Trophoblast cell (in vitro differentiated cells and primary cell): ENCODE data around the gene TP73.

Experiments
- DNase-seq, 2 donors: peaks; one replicate each; pipeline ENCODE4 v3.0.0-alpha.2; 2016
- H2AFZ ChIP-seq: 2 replicates; pipeline ENCODE4 v1.6.1; 2013; ENCODE audit warnings: low read length, moderate library complexity, mild to moderate bottlenecking; ENCODE audit not compliant: insufficient read depth, poor library complexity
- H2AK5ac ChIP-seq: 2 replicates; pipeline ENCODE4 v1.6.1; 2013; ENCODE audit warnings: mild to moderate bottlenecking, low read length
- H2BK120ac ChIP-seq: 2 replicates; pipeline ENCODE4 v1.6.1; 2013; ENCODE audit warnings: low read length, mild to moderate bottlenecking, moderate library complexity; ENCODE audit not compliant: insufficient read depth, poor library complexity
- H2BK12ac ChIP-seq: 2 replicates; pipeline ENCODE4 v1.6.1; 2013; ENCODE audit warnings: mild to moderate bottlenecking, low read length, moderate library complexity
- H2BK5ac ChIP-seq: 2 replicates; pipeline ENCODE4 v1.6.1; 2013; ENCODE audit warnings: low read length, low read depth, moderate library complexity, mild to moderate bottlenecking; ENCODE audit not compliant: poor library complexity
- H3K14ac ChIP-seq: 2 replicates; pipeline ENCODE4 v1.6.1; 2013; ENCODE audit warnings: mild to moderate bottlenecking, low read length
- H3K18ac ChIP-seq: 2 replicates; pipeline ENCODE4 v1.6.1; 2013; ENCODE audit warnings: mild to moderate bottlenecking, low read length
- H3K23ac ChIP-seq: 2 replicates; pipeline ENCODE4 v1.6.1; 2013; ENCODE audit warnings: low read length
- H3K27ac ChIP-seq: 2 replicates; pipeline ENCODE4 v1.5.1; 2013; ENCODE audit warnings: low read depth, mild to moderate bottlenecking, inconsistent platforms, low read length, moderate library complexity
- H3K27me3 ChIP-seq: 2 replicates; pipeline ENCODE4 v1.6.1; 2013; ENCODE audit warnings: inconsistent platforms, mild to moderate bottlenecking, low read length, moderate library complexity; ENCODE audit not compliant: insufficient read depth
- H3K36me3 ChIP-seq, 2 experiments: 1 replicate in 1 of 2; 2 replicates in 1 of 2; pipeline ENCODE4 v1.6.1; 2013; ENCODE audit warnings: low read length in 2 of 2, mild to moderate bottlenecking in 2 of 2, moderate library complexity in 1 of 2; ENCODE audit not compliant: insufficient read depth in 2 of 2, control insufficient read depth in 1 of 2
- H3K4ac ChIP-seq: 2 replicates; pipeline ENCODE4 v1.6.1; 2013; ENCODE audit warnings: low read depth, mild to moderate bottlenecking, low read length, moderate library complexity
- H3K4me1 ChIP-seq, 2 experiments: 1 replicate in 1 of 2; 2 replicates in 1 of 2; pipeline ENCODE4 v1.6.1; 2013; ENCODE audit warnings: low read length in 2 of 2, mild to moderate bottlenecking in 2 of 2, moderate library complexity in 1 of 2; ENCODE audit not compliant: insufficient read depth in 2 of 2, control insufficient read depth in 1 of 2
- H3K4me2 ChIP-seq: 2 replicates; pipeline ENCODE4 v1.6.1; 2013; ENCODE audit warnings: inconsistent platforms, mild to moderate bottlenecking, low read length, moderate library complexity
- H3K4me3 ChIP-seq: 2 replicates; pipeline ENCODE4 v1.5.1; 2013; ENCODE audit warnings: mild to moderate bottlenecking, low read depth, low read length, inconsistent platforms
- H3K79me1 ChIP-seq: one replicate; pipeline ENCODE4 v1.6.1; 2013; ENCODE audit warnings: low read length
- H3K79me2 ChIP-seq: 2 replicates; pipeline ENCODE4 v1.6.1; 2013; ENCODE audit warnings: low read length, mild to moderate bottlenecking; ENCODE audit not compliant: control insufficient read depth, insufficient read depth, poor library complexity
- H3K9ac ChIP-seq: 2 replicates; pipeline ENCODE4 v1.6.1; 2013; ENCODE audit warnings: mild to moderate bottlenecking, low read length
- H3K9me3 ChIP-seq: 2 replicates; pipeline ENCODE4 v1.6.1; 2013; ENCODE audit warnings: low read depth, mild to moderate bottlenecking, control low read depth, inconsistent platforms, low read length; ENCODE audit not compliant: insufficient read depth
- H4K12ac ChIP-seq: 2 replicates; pipeline ENCODE4 v1.6.1; 2013; ENCODE audit warnings: low read depth, mild to moderate bottlenecking, low read length, moderate library complexity
- H4K8ac ChIP-seq: 2 replicates; pipeline ENCODE4 v1.6.1; 2013; ENCODE audit warnings: low read depth, mild to moderate bottlenecking, low read length, moderate library complexity
- H4K91ac ChIP-seq: one replicate; pipeline ENCODE4 v1.6.1; 2013; ENCODE audit warnings: low read depth, mild to moderate bottlenecking, low read length, moderate library complexity
- WGBS: extraction: QIAGEN DNeasy Blood & Tissue Kit; methylation state at CpG from one replicate; pipeline ENCODE4 v1.1.7; 2013; ENCODE audit warnings: missing lambda C conversion rate; ENCODE audit not compliant: insufficient read length, insufficient coverage; ENCODE audit errors: extremely low coverage; 5-methylcytosine and 5-hydroxymethylcytosine counted together

TP73 gene

DNA sequence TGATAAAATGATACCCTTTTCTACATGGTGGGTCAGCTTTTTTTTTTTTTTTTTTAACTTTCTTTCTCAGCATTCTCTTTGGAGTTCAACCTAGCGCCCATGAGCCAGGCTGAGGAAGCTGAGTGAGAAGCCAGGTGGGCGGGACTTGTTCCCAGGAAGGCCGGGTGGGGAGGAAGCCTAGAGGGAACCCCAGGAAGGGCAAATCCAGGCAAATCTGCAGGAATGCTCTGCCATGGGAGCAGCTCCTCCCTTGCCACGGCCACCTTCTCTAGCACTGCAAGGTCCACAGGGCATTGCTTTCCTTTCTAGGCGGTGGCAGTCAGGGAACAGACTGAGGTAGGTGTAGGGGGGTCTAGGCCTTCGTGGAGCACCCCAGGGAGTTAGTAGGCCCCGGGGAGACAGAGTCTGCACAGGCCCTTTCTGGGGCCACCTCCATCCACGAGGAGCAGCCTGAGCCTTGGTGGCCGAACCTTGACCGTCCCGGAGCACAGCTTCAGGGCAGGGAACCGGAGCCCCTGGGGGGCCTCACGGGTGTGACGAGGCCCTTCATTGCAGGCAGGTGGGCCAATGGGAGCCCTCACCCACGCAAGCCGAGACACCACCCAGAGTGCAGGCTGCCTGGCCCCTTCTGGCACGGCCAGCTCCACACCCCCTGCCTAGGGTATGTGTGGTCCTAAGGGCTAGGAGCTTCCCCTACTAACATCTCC lies 81.7 kb downstream of the TP73 start:
- Histone ChIP-seq H2AK5ac (no peak overlapping the region), H2BK5ac (no peak overlapping the region), H2AFZ (no peak overlapping the region), H3K27ac (no peak overlapping the region), H3K4me1 (no peaks in the 10 kb centered on the region), H3K9ac (no peak overlapping the region), H4K8ac (no peak overlapping the region), H2BK12ac (no peak overlapping the region), H3K4me3 (no peak overlapping the region), H3K4me2 (no peak overlapping the region), H3K14ac (no peak overlapping the region), H2BK120ac (no peak overlapping the region), H3K9me3 (no peaks in the 10 kb centered on the region), H4K12ac (peak overlapping the region; percentile 9), H3K79me1 (no peaks in the 10 kb centered on the region), H3K27me3 (no peaks in the 10 kb centered on the region), H3K4ac (no peak overlapping the region), H3K79me2 (no peaks in the 10 kb centered on the region), H3K36me3 (peaks cover 23 to 25% of the 10 kb centered on the region in 2 experiments), H3K18ac (no peak overlapping the region), H4K91ac (no peak overlapping the region), H3K23ac (no peak overlapping the region)
- no peak for DNase-seq
- WGBS, result no CpG with 5 or more reads among the region's 17 CpGs

DNA sequence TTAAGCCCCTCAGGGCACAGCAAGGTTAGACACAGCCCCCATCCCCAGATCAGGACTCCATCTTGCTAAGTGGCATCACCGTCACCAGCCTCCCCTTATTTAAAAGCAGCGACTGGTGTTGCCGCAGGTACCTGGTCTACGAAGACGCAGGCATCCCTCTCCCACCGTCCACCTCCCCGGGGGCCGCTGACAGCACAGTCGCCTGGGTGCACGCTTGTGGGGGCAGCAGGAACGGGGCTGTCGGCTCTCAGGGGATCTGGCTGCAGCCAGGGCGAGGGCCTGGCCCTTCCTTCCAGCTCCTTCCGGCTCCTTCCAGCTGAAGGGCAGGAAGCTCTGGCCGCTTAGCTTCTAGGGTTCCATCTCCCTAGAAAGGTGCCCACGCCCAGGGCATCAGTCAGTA lies 82.3 kb downstream of the TP73 start:
- no CpG with 5 or more reads among the region's 16 CpGs for WGBS
- H3K79me1 ChIP-seq, result no peaks in the 10 kb centered on the region
- H2AK5ac ChIP-seq, result no peak overlapping the region
- no peaks in the 10 kb centered on the region for H3K9me3 ChIP-seq
- no peaks in the 10 kb centered on the region for H3K79me2 ChIP-seq
- H3K4me3 ChIP-seq, result no peak overlapping the region
- no peak overlapping the region for H4K12ac ChIP-seq
- no peak overlapping the region for H4K91ac ChIP-seq
- no peak overlapping the region for H2BK120ac ChIP-seq
- no peak overlapping the region for H4K8ac ChIP-seq
- H2BK12ac ChIP-seq, result no peak overlapping the region
- H2BK5ac ChIP-seq, result no peak overlapping the region
- peaks cover 25 to 27% of the 10 kb centered on the region in 2 experiments for H3K36me3 ChIP-seq
- no peak overlapping the region for H3K4me2 ChIP-seq
- no peak overlapping the region for H3K18ac ChIP-seq
- no peak overlapping the region for H3K14ac ChIP-seq
- no peak overlapping the region for H3K27ac ChIP-seq
- H3K9ac ChIP-seq, result no peak overlapping the region
- no peaks in the 10 kb centered on the region for H3K27me3 ChIP-seq
- H3K4me1 ChIP-seq, result no peaks in the 10 kb centered on the region
- DNase-seq, result no peak
- H3K4ac ChIP-seq, result no peak overlapping the region
- no peak overlapping the region for H2AFZ ChIP-seq
- H3K23ac ChIP-seq, result no peak overlapping the region

DNA sequence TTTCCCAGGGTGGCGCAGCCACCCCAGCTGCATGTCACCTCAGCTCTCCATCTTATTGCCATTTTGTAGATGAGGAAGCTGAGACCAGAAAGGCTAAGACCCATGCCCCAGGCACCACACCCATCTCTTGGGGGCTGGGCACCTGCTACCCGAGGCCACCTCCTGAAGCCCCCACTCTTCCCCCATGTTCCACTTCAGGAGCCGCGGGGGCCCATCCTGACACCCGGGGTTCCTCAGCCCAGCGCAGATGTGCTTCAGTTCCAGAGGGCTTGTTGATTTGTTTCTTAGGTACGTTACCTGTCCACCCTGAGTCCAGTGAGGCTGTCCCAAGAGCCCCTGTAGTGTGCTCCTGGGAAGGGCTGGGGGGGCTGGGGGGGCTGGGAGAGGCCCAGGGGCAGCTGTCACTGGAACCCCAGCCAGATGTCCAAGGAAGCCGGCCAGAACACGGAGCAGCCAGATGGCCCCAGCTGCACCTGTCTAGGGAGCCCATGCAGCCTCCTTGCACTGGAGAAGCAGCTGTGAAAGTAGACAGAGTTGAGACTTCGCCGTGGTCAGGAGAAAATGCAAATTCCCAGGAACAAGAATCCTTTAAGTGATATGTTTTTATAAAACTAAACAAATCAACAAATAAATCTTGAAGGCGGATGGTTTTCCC lies 82.8 kb downstream of the TP73 start:
- H3K4me1 ChIP-seq, result no peaks in the 10 kb centered on the region
- no peak overlapping the region for H3K14ac ChIP-seq
- H3K27ac ChIP-seq, result no peak overlapping the region
- no peak overlapping the region for H2AK5ac ChIP-seq
- H4K8ac ChIP-seq, result no peak overlapping the region
- H3K79me1 ChIP-seq, result no peaks in the 10 kb centered on the region
- H4K12ac ChIP-seq, result no peak overlapping the region
- no peaks in the 10 kb centered on the region for H3K9me3 ChIP-seq
- no peak overlapping the region for H3K18ac ChIP-seq
- no peak overlapping the region for H4K91ac ChIP-seq
- no peak overlapping the region for H2BK120ac ChIP-seq
- no peak overlapping the region for H2BK5ac ChIP-seq
- peaks cover 30 to 32% of the 10 kb centered on the region in 2 experiments for H3K36me3 ChIP-seq
- no peak overlapping the region for H3K4ac ChIP-seq
- no CpG with 5 or more reads among the region's 12 CpGs for WGBS
- no peak for DNase-seq
- no peak overlapping the region for H3K4me3 ChIP-seq
- no peak overlapping the region for H2BK12ac ChIP-seq
- no peak overlapping the region for H2AFZ ChIP-seq
- H3K4me2 ChIP-seq, result no peak overlapping the region
- H3K9ac ChIP-seq, result no peak overlapping the region
- no peaks in the 10 kb centered on the region for H3K27me3 ChIP-seq
- H3K23ac ChIP-seq, result no peak overlapping the region
- no peaks in the 10 kb centered on the region for H3K79me2 ChIP-seq

DNA sequence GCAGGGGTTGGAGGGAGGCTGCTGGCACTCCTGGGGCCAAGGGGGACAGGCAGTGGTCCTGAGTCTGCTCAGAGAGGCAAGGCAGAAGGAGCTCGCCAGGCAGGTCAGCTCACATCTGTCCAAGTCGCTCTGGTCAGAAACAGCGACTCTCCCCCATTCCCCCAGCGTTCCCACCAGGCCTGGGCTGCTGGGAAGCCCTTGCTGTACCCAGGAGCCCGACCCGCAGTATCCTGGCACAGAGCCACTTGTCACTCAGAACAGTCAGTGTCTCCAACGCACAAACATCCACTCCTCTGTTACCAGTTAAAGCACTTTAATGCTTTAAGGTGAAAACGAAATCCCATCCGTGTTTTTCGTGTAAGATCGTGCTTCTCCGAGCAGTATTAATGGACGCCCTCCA lies 83.4 kb downstream of the TP73 start:
- Histone ChIP-seq H3K79me2 (no peaks in the 10 kb centered on the region), H3K4ac (no peak overlapping the region), H3K4me2 (no peak overlapping the region), H3K36me3 (peaks cover 30 to 32% of the 10 kb centered on the region in 2 experiments), H3K18ac (no peak overlapping the region), H3K4me3 (no peak overlapping the region), H3K23ac (no peak overlapping the region), H3K14ac (no peak overlapping the region), H3K4me1 (no peaks in the 10 kb centered on the region), H2BK120ac (no peak overlapping the region), H3K27ac (no peak overlapping the region), H2AFZ (no peak overlapping the region), H2BK12ac (no peak overlapping the region), H3K79me1 (no peaks in the 10 kb centered on the region), H2BK5ac (no peak overlapping the region), H4K12ac (no peak overlapping the region), H2AK5ac (no peak overlapping the region), H4K8ac (no peak overlapping the region), H4K91ac (no peak overlapping the region), H3K9me3 (no peaks in the 10 kb centered on the region), H3K9ac (no peak overlapping the region), H3K27me3 (no peaks in the 10 kb centered on the region)
- no CpG with 5 or more reads among the region's 13 CpGs for WGBS
- DNase-seq, result no peak
